HepG2 (cell line): ENCODE measurements around the gene RRP8. TPM values are rescaled to one million over a fixed set of nuclear protein-coding genes. Genes with fewer than 3 reads are reported as not detected.

Source experiments
- AGO1 ChIP-seq: fragments of 200-400 bp; formaldehyde crosslinking; IDR thresholded peaks from 2 replicates; pipeline ENCODE4 v1.6.1; 2017; ENCODE audit warnings: mild to moderate bottlenecking, low read depth, low read length, moderate library complexity; ENCODE audit not compliant: poor library complexity, severe bottlenecking
- AKAP8 ChIP-seq: sonication (generic); formaldehyde crosslinking; IDR thresholded peaks from 2 replicates; pipeline ENCODE4 v1.5.1; 2020; ENCODE audit warnings: mild to moderate bottlenecking, missing genetic modification reagents
- ATF7-NPFF ChIP-seq: sonication (generic); formaldehyde crosslinking; IDR thresholded peaks from 2 replicates; pipeline ENCODE4 v1.8.1; 2023; ENCODE audit warnings: mild to moderate bottlenecking, low read depth, missing genetic modification reagents, moderate library complexity
- CAMTA2 ChIP-seq: sonication (generic); formaldehyde crosslinking; IDR thresholded peaks from 2 replicates; pipeline ENCODE4 v1.4.0; 2020; ENCODE audit warnings: mild to moderate bottlenecking, missing genetic modification reagents, borderline replicate concordance
- CCAR2 ChIP-seq: fragments of 200-400 bp; formaldehyde crosslinking; optimal IDR thresholded peaks from 2 replicates; pipeline ENCODE3; 2018; ENCODE audit warnings: low read depth, mild to moderate bottlenecking, low read length, moderate library complexity
- MAFG ChIP-seq: sonication (generic); formaldehyde crosslinking; IDR thresholded peaks from 2 replicates; pipeline ENCODE4 v1.5.1; 2020; ENCODE audit warnings: mild to moderate bottlenecking, missing genetic modification reagents
- MLXIP ChIP-seq: sonication (generic); formaldehyde crosslinking; IDR thresholded peaks from 2 replicates; pipeline ENCODE4 v1.9.0; 2021; ENCODE audit warnings: missing genetic modification reagents, borderline replicate concordance
- MNT ChIP-seq: fragments of 450-650 bp; IDR thresholded peaks from 2 replicates; pipeline ENCODE4 v1.6.1; 2016
- NR1H2 ChIP-seq: sonication (generic); formaldehyde crosslinking; IDR thresholded peaks from 2 replicates; pipeline ENCODE4 v1.8.1; 2022; ENCODE audit warnings: low read depth, missing genetic modification reagents, borderline replicate concordance
- PAF1 ChIP-seq: IDR thresholded peaks from 2 replicates; pipeline ENCODE4 v1.6.1; 2016; ENCODE audit warnings: missing genetic modification reagents, missing compliant biosample characterization
- POGK ChIP-seq: sonication (generic); formaldehyde crosslinking; conservative IDR thresholded peaks from 2 replicates; pipeline ENCODE4 v1.8.0; 2022; ENCODE audit warnings: mild to moderate bottlenecking, moderate library complexity, missing genetic modification reagents
- RARA ChIP-seq: IDR thresholded peaks from 2 replicates; pipeline ENCODE4 v1.6.1; 2016; ENCODE audit warnings: missing genetic modification reagents, missing compliant biosample characterization
- RFX3 ChIP-seq: IDR thresholded peaks from 2 replicates; pipeline ENCODE4 v1.6.1; 2016; ENCODE audit warnings: missing biosample characterization, missing genetic modification reagents
- RXRA ChIP-seq: sonication (generic); formaldehyde crosslinking; IDR thresholded peaks from 2 replicates; pipeline ENCODE4 v1.5.1; 2020; ENCODE audit warnings: missing genetic modification reagents
- SAFB2 ChIP-seq: sonication (generic); formaldehyde crosslinking; IDR thresholded peaks from 2 replicates; pipeline ENCODE4 v1.5.1; 2020; ENCODE audit warnings: missing genetic modification reagents, low read depth, mild to moderate bottlenecking, borderline replicate concordance
- SP1 ChIP-seq, 2 experiments: fragments of 450-650 bp in 1 of 2; sonication (generic) in 1 of 2; formaldehyde crosslinking in 1 of 2; IDR thresholded peaks; 2 replicates each; pipeline versions ENCODE4 v1.4.0 to v1.6.1; 2016 to 2020; ENCODE audit warnings: missing genetic modification reagents in 1 of 2
- SP2 ChIP-seq: sonication (generic); formaldehyde crosslinking; IDR thresholded peaks from 2 replicates; pipeline ENCODE4 v1.5.1; 2020; ENCODE audit warnings: mild to moderate bottlenecking, missing genetic modification reagents
- TBL1XR1 ChIP-seq: fragments of 150-350 bp; IDR thresholded peaks from 2 replicates; pipeline ENCODE4 v1.6.1; 2014; ENCODE audit warnings: borderline replicate concordance, low read length; ENCODE audit not compliant: partially characterized antibody
- U2AF1 ChIP-seq: fragments of 200-400 bp; formaldehyde crosslinking; optimal IDR thresholded peaks from 2 replicates; pipeline ENCODE3; 2017; ENCODE audit warnings: mild to moderate bottlenecking, low read depth, low read length
- ZBTB42 ChIP-seq: sonication (generic); formaldehyde crosslinking; IDR thresholded peaks from 2 replicates; pipeline ENCODE4 v1.5.0; 2020; ENCODE audit warnings: mild to moderate bottlenecking, missing genetic modification reagents
- ZFP36L2 ChIP-seq: sonication (generic); formaldehyde crosslinking; IDR thresholded peaks from 2 replicates; pipeline ENCODE4 v1.4.0; 2020; ENCODE audit warnings: missing genetic modification reagents
- ZNF776 ChIP-seq: sonication (generic); formaldehyde crosslinking; IDR thresholded peaks from 2 replicates; pipeline ENCODE4 v1.4.0; 2020; ENCODE audit warnings: mild to moderate bottlenecking, missing genetic modification reagents
- polyA plus RNA-seq, 8 experiments: library from polyadenylated mRNA; depleted of rRNA in 3 of 8; stranded (reverse) in 7 of 8; unstranded in 1 of 8; fragments of >200 nt; fragmentation: Illumina TruSeq in 4 of 8; extraction: Trizol in 4 of 8; gene quantifications; 2 replicates each; pipeline versions ENCODE4 v1.2.1 to v1.2.3, GENCODE V29; 2011 to 2016; ENCODE audit warnings: low read depth in 4 of 8, missing spikeins in 1 of 8, mixed read lengths in 1 of 8; ENCODE audit not compliant: insufficient read depth in 1 of 8
- total RNA-seq, 5 experiments: library from RNA; depleted of rRNA; stranded (reverse); fragments of >200 nt; fragmentation: Illumina TruSeq; extraction: Trizol; gene quantifications; 2 replicates each; pipeline ENCODE4 v1.2.3, GENCODE V29; 2016; ENCODE audit warnings: low read depth in 1 of 5

RRP8 gene
- total and polyA plus RNA-seq, 2 of the 13 experiments (the other 11 are each of a cell fraction or from before 2014, with no cell fraction given): 7.2 to 21.6 TPM

GRCh38 chr11:6612213-6613041, 9.0 kb upstream of the RRP8 start, which contains the start of gene TAF10 (continued):
- TF ChIP-seq TBL1XR1 (peak; percentile 32), ZFP36L2 (0 out of 2 replicates have a peak, but pooled peaks have one; percentile 17), MAFG (CRISPR knock-in tag) (no peak), NR1H2 (CRISPR knock-in tag) (peak; percentile 81; the same call in 1 of the 2 replicates), SP2 (CRISPR knock-in tag) (peak; percentile 59; the same call in 1 of the 2 replicates), SAFB2 (CRISPR knock-in tag) (no peak), MLXIP (CRISPR knock-in tag) (no peak), CAMTA2 (CRISPR knock-in tag) (peak; percentile 89; the same call in 1 of the 2 replicates), RARA (CRISPR knock-in tag) (0 out of 2 replicates have a peak, but pooled peaks have one; percentile 11), AGO1 (peak; percentile 88), CCAR2 (no peak), ZBTB42 (CRISPR knock-in tag) (peak; percentile 83; the same call in 1 of the 2 replicates), PAF1 (CRISPR knock-in tag) (no peak), RFX3 (CRISPR knock-in tag) (no peak), SP1 (IDR thresholded peaks at IDR 0.05) (no peak), SP1 (CRISPR knock-in tag; IDR thresholded peaks at IDR 0.05) (0 out of 2 replicates have a peak, but pooled peaks have one; percentile 23), U2AF1 (peak; percentile 95), POGK (CRISPR knock-in tag) (peak; percentile 95), RXRA (CRISPR knock-in tag) (peak; percentile 66), ZNF776 (CRISPR knock-in tag) (peak; percentile 88; the same call in 1 of the 2 replicates), ATF7-NPFF (CRISPR knock-in tag) (peak; percentile 67), AKAP8 (CRISPR knock-in tag) (peak; percentile 86), MNT (no peak)
